HepG2 (cell line): ENCODE results near the gene SLC1A2. TPM values are rescaled to one million over a fixed set of nuclear protein-coding genes. Genes with fewer than 3 reads are reported as not detected.

Source experiments
- ATAC-seq: fragments of 200-7000 bp; cut with Tn5 transposase; 3 replicates; pipeline ENCODE4 v1.9.1; 2020; ENCODE audit warnings: mild to moderate bottlenecking, moderate library complexity
- BruUV-seq: library from RNA; stranded (reverse); fragments of 400-500 nt; replicated peaks from 2 replicates; lab custom pipeline; 2021; lab: Mats Ljungman, UMichigan
- CTCF ChIA-PET: fragments of 300-600 bp; formaldehyde crosslinking; extraction: SDS; loops from one replicate; lab custom pipeline; 2021; ENCODE audit warnings: low total read pairs, inconsistent platforms, low intra/inter-chr PET ratio; lab: Yijun Ruan, JAX
- POLR2A ChIA-PET: fragments of 350-600 bp; sonication (Branson Sonifier 250); formaldehyde crosslinking; loops from one replicate; lab custom pipeline; 2020; ENCODE audit warnings: antibody characterized with exemption, inconsistent platforms; lab: Yijun Ruan, JAX
- DNase-seq: peaks from one replicate; pipeline ENCODE4 v3.0.0-alpha.2; 2015; ENCODE audit warnings: low spot score
- FAIRE-seq: peaks from 3 replicates; lab custom pipeline; 2011; peaks lifted over from hg19 to GRCh38; lab: Jason Lieb, UNC
- H2AFZ ChIP-seq: one replicate; pipeline ENCODE4 v1.6.1; 2011; ENCODE audit warnings: low read length, inconsistent platforms
- H3K27ac ChIP-seq: fragments of 300-600 bp; 3 replicates; pipeline ENCODE4 v1.8.0; 2011; ENCODE audit warnings: mixed run types, mild to moderate bottlenecking, mixed read lengths, low read length, inconsistent platforms; ENCODE audit not compliant: insufficient read depth; ENCODE audit errors: extremely low read length
- H3K27me3 ChIP-seq, 2 experiments: fragments of 200-600 bp in 1 of 2; 2 replicates in 1 of 2; 3 replicates in 1 of 2; pipeline versions ENCODE4 v1.6.0 to v1.8.0; 2011; ENCODE audit warnings: low read length in 2 of 2, mild to moderate bottlenecking in 2 of 2, moderate library complexity in 2 of 2, inconsistent platforms in 1 of 2; ENCODE audit not compliant: insufficient read depth in 2 of 2, control insufficient read depth in 1 of 2
- H3K36me3 ChIP-seq, 2 experiments: fragments of 200-600 bp in 1 of 2; replicated peaks in 1 of 2; 2 replicates in 1 of 2; 3 replicates in 1 of 2; pipeline versions ENCODE4 v1.5.1 to v1.8.0; 2011; ENCODE audit warnings: low read length in 2 of 2, inconsistent platforms in 1 of 2; ENCODE audit not compliant: insufficient read depth in 2 of 2, control insufficient read depth in 1 of 2
- H3K4me1 ChIP-seq: 2 replicates; pipeline ENCODE4 v1.5.1; 2012; ENCODE audit warnings: low read length, inconsistent platforms; ENCODE audit not compliant: insufficient read depth
- H3K4me2 ChIP-seq: 2 replicates; pipeline ENCODE4 v1.6.0; 2011; ENCODE audit warnings: low read depth, low read length, inconsistent platforms
- H3K4me3 ChIP-seq, 3 experiments: fragments of 200-600 bp in 1 of 3; sonication (generic), shearing (Covaris generic) in 1 of 3; replicated peaks in 1 of 3; 2 replicates each; pipeline ENCODE4 v1.5.1; 2011 to 2016; ENCODE audit warnings: low read length in 3 of 3, inconsistent platforms in 2 of 3, low read depth in 2 of 3, mild to moderate bottlenecking in 2 of 3, control low read depth in 1 of 3, mixed read lengths in 1 of 3; ENCODE audit not compliant: insufficient read depth in 1 of 3
- H3K79me2 ChIP-seq: one replicate; pipeline ENCODE4 v1.6.1; 2011; ENCODE audit warnings: low read length, inconsistent platforms; ENCODE audit not compliant: insufficient read depth
- H3K9ac ChIP-seq: 2 replicates; pipeline ENCODE4 v1.6.0; 2011; ENCODE audit warnings: mild to moderate bottlenecking, low read depth, low read length, inconsistent platforms; ENCODE audit not compliant: insufficient read depth
- H3K9me3 ChIP-seq: 2 replicates; pipeline ENCODE4 v1.5.1; 2012; ENCODE audit warnings: mild to moderate bottlenecking, low read length
- H4K20me1 ChIP-seq: 2 replicates; pipeline ENCODE4 v1.6.0; 2011; ENCODE audit warnings: inconsistent platforms, mild to moderate bottlenecking, low read length, moderate library complexity; ENCODE audit not compliant: insufficient read depth
- AHDC1 ChIP-seq: sonication (generic); formaldehyde crosslinking; IDR thresholded peaks from 2 replicates; pipeline ENCODE4 v1.5.1; 2020; ENCODE audit warnings: mild to moderate bottlenecking, missing genetic modification reagents, borderline replicate concordance
- ASH2L ChIP-seq: fragments of 300-600, 200-600 bp; sonication (generic); IDR thresholded peaks from 2 replicates; pipeline ENCODE4 v1.7.0; 2017; ENCODE audit warnings: low read depth, mild to moderate bottlenecking, moderate library complexity, mixed read lengths, low read length; ENCODE audit not compliant: insufficient read length
- CCAR2 ChIP-seq: fragments of 200-400 bp; formaldehyde crosslinking; optimal IDR thresholded peaks from 2 replicates; pipeline ENCODE3; 2018; ENCODE audit warnings: low read depth, mild to moderate bottlenecking, low read length, moderate library complexity
- EED ChIP-seq: sonication (generic); formaldehyde crosslinking; IDR thresholded peaks from 2 replicates; pipeline ENCODE4 v1.5.0; 2020; ENCODE audit warnings: mild to moderate bottlenecking, missing genetic modification reagents
- EHMT2 ChIP-seq: fragments of 200-600 bp; sonication (generic); IDR thresholded peaks from 2 replicates; pipeline ENCODE4 v1.7.0; 2017; ENCODE audit warnings: antibody characterized with exemption, low read depth, low read length, borderline replicate concordance
- JUN ChIP-seq: sonication (generic); formaldehyde crosslinking; IDR thresholded peaks from 2 replicates; pipeline ENCODE4 v1.4.0; 2020; ENCODE audit warnings: mild to moderate bottlenecking, missing genetic modification reagents
- ZNF749 ChIP-seq: sonication (generic); formaldehyde crosslinking; IDR thresholded peaks from 2 replicates; pipeline ENCODE4 v1.8.0; 2022; ENCODE audit warnings: mild to moderate bottlenecking, missing genetic modification reagents, moderate library complexity, borderline replicate concordance
- ZNF75D ChIP-seq: sonication (generic); formaldehyde crosslinking; IDR thresholded peaks from 2 replicates; pipeline ENCODE4 v1.8.1; 2023; ENCODE audit warnings: missing genetic modification reagents, mild to moderate bottlenecking, borderline replicate concordance
- WGBS: methylation state at CpG from one replicate; pipeline ENCODE4 v1.1.6; 2017; ENCODE audit warnings: low lambda C conversion rate; 5-methylcytosine and 5-hydroxymethylcytosine counted together
- in situ Hi-C: cut with HindIII; loops from 2 replicates; pipeline ENCODE4 v1.10.0; 2017; ENCODE audit warnings: low pct_unique_long_range_greater_than_20kb; ENCODE audit not compliant: extremely low pct_ligation_motif_present
- intact Hi-C: fragments of 100-400 bp; cut with micrococcal nuclease; formaldehyde crosslinking; loops from one replicate; pipeline ENCODE4 v1.10.0; 2022; ENCODE audit not compliant: unreplicated experiment
- polyA plus RNA-seq, 8 experiments: library from polyadenylated mRNA; depleted of rRNA in 3 of 8; stranded (reverse) in 7 of 8; unstranded in 1 of 8; fragments of >200 nt; fragmentation: Illumina TruSeq in 4 of 8; extraction: Trizol in 4 of 8; gene quantifications; 2 replicates each; pipeline versions ENCODE4 v1.2.1 to v1.2.3, GENCODE V29; 2011 to 2016; ENCODE audit warnings: low read depth in 4 of 8, missing spikeins in 1 of 8, mixed read lengths in 1 of 8; ENCODE audit not compliant: insufficient read depth in 1 of 8
- total RNA-seq, 5 experiments: library from RNA; depleted of rRNA; stranded (reverse); fragments of >200 nt; fragmentation: Illumina TruSeq; extraction: Trizol; gene quantifications; 2 replicates each; pipeline ENCODE4 v1.2.3, GENCODE V29; 2016; ENCODE audit warnings: low read depth in 1 of 5

Gene SLC1A2
- total and polyA plus RNA-seq, 2 of the 13 experiments (the other 11 are each of a cell fraction or from before 2014, with no cell fraction given): 23.2 to 43.2 TPM

GRCh38 chr11:35458846-35459245, 39.5 kb upstream of the SLC1A2 start:
- Histone ChIP-seq H2AFZ (no peak overlapping the region), H3K4me2 (no peak overlapping the region), H3K27me3 (0 out of 5 replicates have a peak, but pooled peaks cover 0 to 7% of the 10 kb centered on the region in 2 experiments), H3K9me3 (no peaks in the 10 kb centered on the region), H3K36me3 (no peaks in the 10 kb centered on the region), H3K9ac (no peak overlapping the region), H3K4me1 (no peaks in the 10 kb centered on the region), H3K79me2 (no peaks in the 10 kb centered on the region), H4K20me1 (no peaks in the 10 kb centered on the region), H3K4me3 (no peak overlapping the region), H3K27ac (no peak overlapping the region)
- DNase-seq: no peak
- no TSS peak for BruUV-seq
- no peak for FAIRE-seq
- POLR2A ChIA-PET: no interaction called here
- intact Hi-C loops (no loop called here), in situ Hi-C loops (no loop called here)
- WGBS: 20% methylated on average over 3 of the region's 3 CpGs
- ATAC-seq: no peak
- CTCF ChIA-PET: no interaction called here
- TF ChIP-seq EHMT2 (no peak), ZNF75D (no peak), AHDC1 (CRISPR knock-in tag) (no peak), ZNF749 (CRISPR knock-in tag) (no peak), ASH2L (no peak), EED (CRISPR knock-in tag) (no peak), JUN (CRISPR knock-in tag) (no peak), CCAR2 (no peak)
